Hematopoietic multipotent progenitor cell treated with erythropoietin and hydrocortisone succinate and interleukin-3 and kit ligand, for 6 days (in vitro differentiated cells): Measurements from ENCODE around the gene SLC39A3.
A peak's percentile ranks its signal among the peaks of the same experiment; 100 is the strongest.

Experiments
- DNase-seq: peaks from one replicate; pipeline ENCODE4 v3.0.0-alpha.2; 2015

The SLC39A3 gene

GRCh38 chr19:2739602-2740313, at the start of gene SLC39A3:
Gene SLC39A3, minus strand, starts transcription at chr19:2740017. Its CDS starts 2,760 bp downstream, at chr19:2737257.
- peak; percentile 98 for DNase-seq

- DNase-seq, result no peak
Measured at GRCh38 chr19:2788237-2788636, 48.4 kb upstream of the SLC39A3 start.

- DNase-seq, result no peak
Measured at GRCh38 chr19:2787115-2787514, 47.3 kb upstream of the SLC39A3 start.

- DNase-seq, result peak; percentile 100
Measured at GRCh38 chr19:2785244-2785997, 45.6 kb upstream of the SLC39A3 start, which contains the start of gene THOP1. Gene THOP1, plus strand, starts transcription at chr19:2785503. Its CDS starts 160 bp downstream, at chr19:2785663.

- DNase-seq, result peak; percentile 20
Measured at GRCh38 chr19:2783781-2784145, 43.9 kb upstream of the SLC39A3 start.

- peak; percentile 100 for DNase-seq
Measured at GRCh38 chr19:2782936-2783780, 43.3 kb upstream of the SLC39A3 start, which contains the start of gene SGTA. Gene SGTA, minus strand, starts transcription at chr19:2783273. Its CDS starts 14,205 bp downstream, at chr19:2769068.

- DNase-seq, result peak; percentile 62
Measured at GRCh38 chr19:2782329-2782935, 42.6 kb upstream of the SLC39A3 start.

GRCh38 chr19:2780284-2780683, 40.5 kb upstream of the SLC39A3 start:
- DNase-seq, result no peak

GRCh38 chr19:2779121-2779740, 39.4 kb upstream of the SLC39A3 start:
- DNase-seq, result no peak

- DNase-seq, result no peak
Measured at GRCh38 chr19:2777952-2778683, 38.3 kb upstream of the SLC39A3 start.

- peak; percentile 77 for DNase-seq
Measured at GRCh38 chr19:2775556-2776430, 36.0 kb upstream of the SLC39A3 start.

GRCh38 chr19:2774953-2775555, 35.2 kb upstream of the SLC39A3 start:
- no peak for DNase-seq

- no peak for DNase-seq
Measured at GRCh38 chr19:2774083-2774679, 34.4 kb upstream of the SLC39A3 start.

- DNase-seq, result no peak
Measured at GRCh38 chr19:2771786-2772674, 32.2 kb upstream of the SLC39A3 start.

GRCh38 chr19:2770055-2771013, 30.5 kb upstream of the SLC39A3 start:
- DNase-seq, result peak; percentile 38

GRCh38 chr19:2769218-2769617, 29.4 kb upstream of the SLC39A3 start:
- no peak for DNase-seq
